Limb (tissue), 2 donors: ENCODE results near the gene HIGD1B.

ENCODE experiments used
- DNase-seq, 2 donors: peaks; one replicate each; pipeline ENCODE4 v3.0.0-alpha.2; 2016; ENCODE audit errors: extremely low spot score in 2 of 2

HIGD1B gene

GRCh38 chr17:44837196-44837595, 10.5 kb upstream of the HIGD1B start:
- DNase-seq, result no peak

GRCh38 chr17:44840274-44840673, 7.4 kb upstream of the HIGD1B start:
- DNase-seq, result no peak

GRCh38 chr17:44840936-44841335, 6.7 kb upstream of the HIGD1B start:
- peak in 1 of 2 donors; percentile 40 for DNase-seq

- DNase-seq, result peak in 1 of 2 donors; percentile 12
Measured at GRCh38 chr17:44842748-44843147, 4.9 kb upstream of the HIGD1B start.

- no peak for DNase-seq
Measured at GRCh38 chr17:44844390-44844830, 3.3 kb upstream of the HIGD1B start.

GRCh38 chr17:44846206-44846605, 1.5 kb upstream of the HIGD1B start:
- DNase-seq, result no peak

GRCh38 chr17:44848257-44848795, 643 bp downstream of the HIGD1B start:
- no peak for DNase-seq

GRCh38 chr17:44848961-44849489, 1.3 kb downstream of the HIGD1B start:
- DNase-seq, result no peak

- DNase-seq, result no peak
Measured at GRCh38 chr17:44850025-44850424, 2.3 kb downstream of the HIGD1B start.

- no peak for DNase-seq
Measured at GRCh38 chr17:44850612-44851011, 2.9 kb downstream of the HIGD1B start.

GRCh38 chr17:44854192-44854591, 6.5 kb downstream of the HIGD1B start:
- no peak for DNase-seq

GRCh38 chr17:44859701-44860100, 12.0 kb downstream of the HIGD1B start:
- no peak for DNase-seq

GRCh38 chr17:44862278-44862914, 14.7 kb downstream of the HIGD1B start:
- no peak for DNase-seq

GRCh38 chr17:44863061-44863918, 15.6 kb downstream of the HIGD1B start:
- DNase-seq, result no peak

- DNase-seq, result no peak
Measured at GRCh38 chr17:44864831-44865230, 17.1 kb downstream of the HIGD1B start.

- peak; percentile 75 to 76 for DNase-seq
Measured at GRCh38 chr17:44865231-44865660, 17.6 kb downstream of the HIGD1B start.

GRCh38 chr17:44865931-44866330, 18.2 kb downstream of the HIGD1B start:
- no peak for DNase-seq

GRCh38 chr17:44867841-44868240, 20.2 kb downstream of the HIGD1B start:
- no peak for DNase-seq

GRCh38 chr17:44871556-44871955, 23.9 kb downstream of the HIGD1B start:
- DNase-seq, result no peak

- no peak for DNase-seq
Measured at GRCh38 chr17:44872131-44872768, 24.6 kb downstream of the HIGD1B start.

GRCh38 chr17:44875761-44876160, 28.1 kb downstream of the HIGD1B start:
- DNase-seq, result no peak

- DNase-seq, result no peak
Measured at GRCh38 chr17:44877121-44877520, 29.4 kb downstream of the HIGD1B start.
